NCI-H524 treated with DMSO at 0.1 percent for 48 hours (cell line): ENCODE results near the gene SORCS1.

Experiments
- DNase-seq: peaks from one replicate; lab custom pipeline; 2025; lab: John Stamatoyannopoulos, UW

SORCS1 gene

DNA sequence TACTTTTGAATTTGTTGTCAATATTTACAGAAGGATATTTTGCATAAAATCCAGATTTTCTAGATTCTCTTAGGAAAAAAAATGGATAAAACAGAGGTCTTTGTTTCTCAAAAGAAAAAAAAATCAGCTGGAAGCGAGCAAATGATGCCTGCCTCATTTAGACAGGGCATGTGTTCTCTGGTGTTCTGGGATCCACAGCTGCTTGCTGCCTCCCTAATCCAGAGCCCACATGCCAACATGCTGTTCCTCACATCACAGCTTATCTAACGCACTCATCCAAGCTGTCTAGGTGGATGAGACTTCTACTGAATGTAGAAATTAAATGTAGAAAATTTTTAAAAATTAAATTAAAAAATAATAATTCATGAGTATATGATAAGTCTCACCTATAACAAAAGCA is 630.1 kb downstream of the SORCS1 start:
- no peak for DNase-seq

GRCh38 chr10:106528702-106529101 is 635.8 kb downstream of the SORCS1 start:
- no peak for DNase-seq

DNA sequence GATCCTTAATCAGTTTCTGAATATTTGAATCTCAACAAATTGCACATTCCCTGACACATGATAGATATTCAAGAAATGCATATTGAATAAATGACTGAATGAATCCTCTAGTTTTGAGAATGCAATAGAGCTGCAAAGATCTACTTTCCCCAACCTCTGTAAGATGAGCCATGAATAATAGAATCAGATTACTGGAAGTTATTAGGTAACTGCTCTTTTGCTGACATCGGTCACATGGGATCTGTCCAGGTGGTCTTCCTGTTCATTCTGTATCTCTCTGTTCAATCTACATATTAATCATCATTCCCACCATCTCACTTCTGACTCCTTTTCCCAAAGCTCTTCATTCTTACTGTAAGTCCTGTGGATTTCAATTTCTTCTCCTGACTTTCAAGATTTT is 638.7 kb downstream of the SORCS1 start:
- no peak for DNase-seq
